Fibroblast of the aortic adventitia (primary cell): Measurements from ENCODE around the gene BHLHA15. TPM values are rescaled to one million over a fixed set of nuclear protein-coding genes. Genes with fewer than 3 reads are reported as not detected.

Experiments
- DNase-seq: peaks from one replicate; pipeline ENCODE4 v3.0.0-alpha.2; 2010; ENCODE audit warnings: low read depth
- H3K4me3 ChIP-seq: 2 replicates; pipeline ENCODE4 v1.5.1; 2011; ENCODE audit warnings: low read depth, mild to moderate bottlenecking, control low read depth, low read length, moderate library complexity
- total RNA-seq: library from RNA; depleted of rRNA; stranded (reverse); fragments of >200 nt; gene quantifications from 2 replicates; pipeline ENCODE4 v1.2.3, GENCODE V29; 2012; ENCODE audit warnings: low replicate concordance
- TF ChIP-seq, protein P1 (sequence below): IDR thresholded peaks from 2 replicates; pipeline ENCODE4 v1.5.1; 2011; ENCODE audit warnings: mild to moderate bottlenecking, low read length, control low read depth, inconsistent platforms; ENCODE audit not compliant: insufficient read depth

The BHLHA15 gene
- total RNA-seq, 1 donor: not detected

DNA sequence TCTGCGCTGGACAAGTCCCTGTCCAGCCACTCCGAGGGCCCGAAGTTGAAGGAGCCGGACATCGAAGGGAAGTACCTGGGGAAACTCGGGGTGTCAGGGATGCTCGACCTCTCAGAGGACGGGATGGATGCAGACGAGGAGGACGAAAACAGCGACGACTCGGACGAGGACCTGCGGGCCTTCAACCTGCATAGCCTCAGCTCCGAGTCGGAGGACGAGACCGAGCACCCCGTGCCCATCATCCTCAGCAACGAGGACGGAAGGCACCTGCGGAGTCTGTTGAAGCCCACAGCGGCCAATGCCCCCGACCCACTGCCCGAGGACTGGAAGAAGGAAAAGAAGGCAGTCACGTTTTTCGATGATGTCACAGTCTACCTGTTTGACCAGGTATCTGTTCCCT, 17.1 kb upstream of the BHLHA15 start:
- no peak overlapping the region for H3K4me3 ChIP-seq
- no peak for DNase-seq
- TF ChIP-seq, protein P1, sequence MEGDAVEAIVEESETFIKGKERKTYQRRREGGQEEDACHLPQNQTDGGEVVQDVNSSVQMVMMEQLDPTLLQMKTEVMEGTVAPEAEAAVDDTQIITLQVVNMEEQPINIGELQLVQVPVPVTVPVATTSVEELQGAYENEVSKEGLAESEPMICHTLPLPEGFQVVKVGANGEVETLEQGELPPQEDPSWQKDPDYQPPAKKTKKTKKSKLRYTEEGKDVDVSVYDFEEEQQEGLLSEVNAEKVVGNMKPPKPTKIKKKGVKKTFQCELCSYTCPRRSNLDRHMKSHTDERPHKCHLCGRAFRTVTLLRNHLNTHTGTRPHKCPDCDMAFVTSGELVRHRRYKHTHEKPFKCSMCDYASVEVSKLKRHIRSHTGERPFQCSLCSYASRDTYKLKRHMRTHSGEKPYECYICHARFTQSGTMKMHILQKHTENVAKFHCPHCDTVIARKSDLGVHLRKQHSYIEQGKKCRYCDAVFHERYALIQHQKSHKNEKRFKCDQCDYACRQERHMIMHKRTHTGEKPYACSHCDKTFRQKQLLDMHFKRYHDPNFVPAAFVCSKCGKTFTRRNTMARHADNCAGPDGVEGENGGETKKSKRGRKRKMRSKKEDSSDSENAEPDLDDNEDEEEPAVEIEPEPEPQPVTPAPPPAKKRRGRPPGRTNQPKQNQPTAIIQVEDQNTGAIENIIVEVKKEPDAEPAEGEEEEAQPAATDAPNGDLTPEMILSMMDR: no peak

DNA sequence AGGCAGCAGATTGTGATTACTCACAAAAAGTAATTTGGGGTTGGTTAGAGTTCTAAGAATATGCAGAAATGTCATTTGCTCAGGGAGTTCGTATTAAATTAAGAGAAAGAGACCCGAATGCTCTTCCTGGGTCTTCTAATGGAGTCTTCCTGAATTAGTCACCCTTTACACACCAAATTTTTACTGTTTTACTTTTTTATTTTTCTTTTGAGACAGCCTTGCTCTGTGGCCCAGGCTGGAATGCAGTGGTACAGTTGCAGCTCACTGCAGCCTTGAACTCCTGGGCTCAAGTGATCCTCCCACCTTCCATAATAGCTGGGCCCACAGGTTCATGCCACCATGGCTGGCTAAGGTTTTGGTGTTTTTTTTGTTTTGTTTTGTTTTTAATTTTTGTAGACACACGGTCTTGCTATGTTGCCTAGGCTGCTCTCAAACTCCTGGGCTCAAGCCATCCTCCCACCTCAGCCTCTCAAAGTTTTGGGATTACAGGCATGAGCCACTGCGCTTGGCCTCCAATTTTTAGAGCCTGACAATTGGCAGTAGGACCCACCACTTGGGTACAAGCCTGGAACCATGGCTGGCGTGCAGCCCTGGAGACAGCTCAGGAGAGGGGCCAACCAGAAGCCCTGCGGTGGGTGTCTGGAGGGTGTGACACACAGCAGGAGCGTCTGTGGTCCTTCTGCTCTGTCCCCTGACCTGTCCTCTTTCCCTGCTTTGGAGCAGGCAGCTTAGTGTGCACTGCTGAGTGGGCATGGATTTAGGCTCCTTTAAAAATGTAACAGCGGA, 16.4 kb upstream of the BHLHA15 start:
- TF ChIP-seq, protein P1: no peak
- no peak overlapping the region for H3K4me3 ChIP-seq
- no peak for DNase-seq

DNA sequence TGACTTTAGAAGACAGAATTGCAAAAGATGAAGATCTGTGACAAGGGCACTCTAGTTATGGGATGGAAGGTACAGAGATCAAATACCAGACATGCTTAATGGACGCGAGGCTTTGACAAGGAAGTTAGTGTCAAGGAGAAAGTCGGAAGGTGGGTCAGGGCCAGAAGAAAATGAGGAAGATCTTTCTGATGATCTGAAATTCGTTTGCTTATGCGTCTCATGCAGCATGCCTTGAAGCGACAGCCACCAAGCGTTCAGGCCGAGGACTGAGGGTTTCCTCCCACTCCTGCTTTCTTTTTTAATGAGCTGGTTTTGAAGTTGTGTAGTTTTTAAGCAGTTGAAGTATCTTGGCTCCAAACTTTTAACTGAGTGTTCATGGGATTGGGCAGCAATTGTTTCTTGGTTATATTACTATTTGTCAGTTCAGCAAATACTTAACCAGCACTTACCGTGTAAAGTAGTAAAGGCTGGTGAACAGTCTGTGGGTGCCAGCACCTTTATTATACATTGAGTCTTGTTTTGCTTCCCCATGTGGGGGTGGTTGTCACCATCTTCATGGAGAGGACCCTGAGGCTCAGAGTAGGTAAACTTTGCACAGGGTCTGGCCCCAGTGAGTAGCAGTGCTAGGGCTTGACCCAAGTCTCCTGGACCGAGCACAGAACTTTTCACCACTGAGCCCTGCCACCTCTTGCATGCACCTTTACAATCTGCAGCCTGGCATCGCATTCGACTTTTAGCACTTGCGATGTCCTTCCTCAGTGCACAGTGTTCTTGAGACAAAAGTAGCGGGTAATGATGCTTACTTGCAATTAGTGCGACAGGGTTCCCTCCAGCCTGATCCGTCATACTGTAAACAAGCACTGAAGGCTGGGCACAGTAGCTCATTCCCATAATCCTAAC, 14.3 kb upstream of the BHLHA15 start:
- TF ChIP-seq, protein P1: no peak
- no peak for DNase-seq
- H3K4me3 ChIP-seq: no peak overlapping the region

DNA sequence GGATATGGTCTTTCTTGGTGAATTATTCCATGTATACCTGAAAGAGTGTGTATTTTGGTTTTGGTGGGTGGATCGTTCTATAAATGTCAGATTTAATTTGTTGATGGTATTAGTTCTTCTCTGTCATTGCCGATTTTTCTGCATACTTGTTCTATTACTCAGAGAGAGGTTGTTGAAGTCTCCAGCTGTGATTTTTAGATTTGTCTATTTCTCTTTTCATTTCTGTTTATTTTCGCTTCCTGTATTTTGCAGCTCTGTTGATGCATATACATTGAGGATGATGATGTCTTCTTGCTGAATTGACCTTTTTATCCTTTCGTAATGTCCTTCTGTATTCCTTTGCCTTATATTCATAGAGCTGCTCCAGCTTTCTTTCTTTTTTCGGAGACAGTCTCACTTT, 12.1 kb upstream of the BHLHA15 start:
- DNase-seq: no peak
- H3K4me3 ChIP-seq: no peak overlapping the region
- TF ChIP-seq, protein P1: no peak

DNA sequence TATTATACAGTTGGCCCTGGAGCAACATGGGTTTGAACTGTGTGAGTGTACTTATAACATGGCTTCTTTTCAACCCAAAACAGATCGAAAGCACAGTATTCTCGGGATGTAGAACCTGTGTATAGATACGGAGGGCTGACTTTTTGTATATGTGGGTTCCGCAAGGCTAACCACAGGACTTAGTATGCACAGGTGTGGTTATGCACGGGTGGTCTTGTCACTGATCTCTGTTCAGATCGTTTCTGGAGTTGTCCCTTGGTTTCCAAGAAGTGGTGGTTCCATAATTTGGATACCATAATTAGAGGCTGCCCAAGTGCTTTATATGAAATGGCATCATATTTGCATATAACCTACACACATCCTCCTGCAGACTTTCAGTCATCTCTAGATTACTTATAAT, 10.9 kb upstream of the BHLHA15 start:
- TF ChIP-seq, protein P1: no peak
- DNase-seq: no peak
- no peak overlapping the region for H3K4me3 ChIP-seq

DNA sequence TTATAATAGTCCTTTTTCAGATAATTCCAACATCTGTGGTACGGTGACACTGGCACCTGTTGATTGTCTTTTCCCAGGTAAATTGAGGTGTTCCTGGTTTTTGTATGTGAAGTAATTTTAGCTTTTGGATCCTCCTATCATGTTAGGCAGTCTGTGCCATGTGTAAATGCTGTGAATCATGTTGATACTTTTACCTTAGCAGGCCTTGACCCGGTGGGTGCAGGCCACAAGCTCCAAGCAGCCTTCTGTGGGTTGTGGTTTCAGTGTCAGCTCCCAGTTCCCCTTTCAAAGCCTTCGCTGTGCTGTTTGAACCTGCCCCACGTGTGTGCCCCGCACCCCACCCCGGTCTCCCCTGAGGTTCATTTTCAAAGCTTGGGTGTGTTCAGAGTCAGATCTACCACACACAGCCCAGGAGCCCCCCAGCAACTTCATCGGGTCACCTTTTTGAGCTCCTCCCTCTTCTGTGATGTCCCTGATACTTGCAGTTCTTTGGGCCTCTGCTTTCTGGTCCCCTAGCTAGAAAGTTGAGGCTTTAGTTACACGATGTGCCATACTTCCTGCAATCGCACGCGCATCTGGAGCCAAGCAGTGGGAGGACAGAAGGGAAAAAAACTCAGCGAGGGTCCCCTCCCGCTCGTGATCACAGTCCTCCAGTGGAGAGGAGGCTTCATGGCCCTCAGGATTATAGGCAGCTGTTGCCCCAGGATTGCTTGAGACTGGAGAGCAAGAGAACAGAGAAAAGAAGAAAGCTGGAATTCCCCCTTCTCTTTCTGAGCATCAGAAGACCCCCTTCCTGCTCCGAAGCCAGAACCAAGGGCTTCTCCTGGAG, 8.7 kb upstream of the BHLHA15 start:
- DNase-seq: no peak
- H3K4me3 ChIP-seq: no peak overlapping the region
- TF ChIP-seq, protein P1: no peak
